GM23248 (cell line): Measurements from ENCODE around the gene SYAP1.

Experiments used
- EZH2 ChIP-seq: fragments of 200-600 bp; sonication (generic); IDR thresholded peaks from 2 replicates; pipeline ENCODE4 v1.6.1; 2018; ENCODE audit warnings: antibody characterized with exemption, mild to moderate bottlenecking; ENCODE audit not compliant: insufficient read depth, poor library complexity, severe bottlenecking
- EZH2phosphoT487 ChIP-seq: fragments of 200-600 bp; sonication (generic); IDR thresholded peaks from 2 replicates; pipeline ENCODE4 v1.6.1; 2018; ENCODE audit warnings: antibody characterized with exemption, moderate library complexity, mild to moderate bottlenecking, low read depth; ENCODE audit not compliant: insufficient read depth

- no peak for TF ChIP-seq EZH2
- TF ChIP-seq EZH2phosphoT487 = no peak
Observed at GRCh38 chrX:16783452-16783851, 64.0 kb downstream of the SYAP1 start.
